Dermis blood vessel endothelial cell (primary cell): ENCODE results near the gene AZGP1. TPM values are rescaled to one million over a fixed set of nuclear protein-coding genes. Genes with fewer than 3 reads are reported as not detected.
"Not testable (repeated sequence)": the region's sequence is repeated elsewhere in the genome, so short reads cannot be mapped to it uniquely, and the experiment has no call there.

Experiments
- DNase-seq: peaks from one replicate; pipeline ENCODE4 v3.0.0; 2010
- total RNA-seq: library from RNA; depleted of rRNA; stranded (reverse); fragments of >200 nt; gene quantifications from 2 replicates; pipeline ENCODE4 v1.2.3, GENCODE V29; 2014

The AZGP1 gene
- total RNA-seq, 1 donor from 2014 or later: not detected

DNA sequence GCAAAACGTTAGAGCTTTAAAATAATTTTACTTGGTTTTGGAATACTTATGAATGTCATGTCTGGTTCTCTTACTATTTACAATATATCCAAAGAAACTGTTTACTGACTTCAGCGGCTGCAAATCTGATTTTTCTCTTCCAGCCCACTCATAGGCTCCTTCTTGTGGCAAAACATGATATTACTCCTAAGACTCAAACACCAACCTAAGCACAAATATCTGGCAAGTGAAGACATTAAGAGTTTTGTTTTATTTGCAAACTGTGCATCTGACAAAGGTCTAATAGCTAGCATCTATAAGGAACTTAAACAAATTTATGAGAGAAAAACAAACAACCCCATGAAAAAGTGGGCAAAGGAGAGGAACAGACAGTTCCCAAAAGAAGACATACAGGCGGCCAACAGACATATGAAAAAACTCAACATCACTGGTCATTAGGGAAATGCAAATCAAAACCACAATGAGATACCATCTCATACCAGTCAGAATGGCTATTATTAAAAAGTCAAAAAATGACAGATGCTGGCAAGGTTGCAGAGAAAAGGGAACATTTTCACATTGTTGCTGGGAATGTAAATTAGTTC, 26.1 kb downstream of the AZGP1 start:
- peak; percentile 54 for DNase-seq

GRCh38 chr7:99947608-99948007, 28.2 kb downstream of the AZGP1 start:
- DNase-seq: no peak

- DNase-seq: no peak
These were observed 31.2 kb downstream of the AZGP1 start for GRCh38 chr7:99944497-99945070.

DNA sequence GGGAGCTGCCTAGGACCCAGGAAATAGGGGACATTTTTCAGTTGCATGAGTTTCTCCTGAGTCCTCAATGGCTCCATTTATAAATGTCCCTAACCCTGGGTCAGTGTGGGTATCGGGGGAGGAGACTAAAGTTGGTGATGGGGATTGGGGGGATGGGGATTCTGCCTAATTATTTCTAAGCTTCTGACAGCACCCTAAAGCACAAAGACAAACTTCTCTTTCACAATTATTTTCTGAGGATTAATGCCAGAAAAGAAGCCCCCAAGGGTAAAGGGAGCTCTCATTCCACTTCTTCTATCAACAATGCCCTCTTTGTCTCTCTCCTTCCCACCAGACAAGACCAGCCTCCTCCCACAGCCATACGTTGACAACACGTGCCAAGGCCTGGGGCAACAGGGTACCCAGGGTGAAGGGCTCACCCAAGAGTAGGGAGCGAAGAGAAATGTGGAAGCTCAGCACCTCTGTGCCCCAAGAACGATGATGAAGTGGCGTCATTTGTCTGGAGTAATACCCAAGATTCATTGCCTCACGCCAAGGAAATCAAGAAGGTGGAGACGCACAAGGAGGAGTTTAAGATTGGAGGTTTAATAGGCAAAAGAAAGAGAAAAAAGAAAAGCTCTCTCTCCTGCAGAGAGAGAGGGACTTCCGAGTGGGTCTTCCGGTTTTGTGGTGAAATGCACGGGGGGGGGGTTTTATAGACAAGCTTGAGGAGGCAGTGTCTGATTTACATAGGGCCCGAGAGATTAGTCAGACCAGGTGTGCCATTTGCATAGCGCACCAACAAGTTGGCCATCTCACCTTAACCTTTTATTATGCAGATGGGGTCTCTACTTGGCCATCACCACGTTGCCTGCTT, 32.0 kb downstream of the AZGP1 start:
- DNase-seq: no peak

GRCh38 chr7:99938296-99938695, 37.5 kb downstream of the AZGP1 start:
- DNase-seq: no peak

- DNase-seq: not testable (repeated sequence)
These were observed 40.8 kb downstream of the AZGP1 start for GRCh38 chr7:99935009-99935408.

GRCh38 chr7:99930376-99930775, 45.5 kb downstream of the AZGP1 start:
- no peak for DNase-seq

GRCh38 chr7:99929730-99930053, 46.1 kb downstream of the AZGP1 start:
- DNase-seq: no peak

DNA sequence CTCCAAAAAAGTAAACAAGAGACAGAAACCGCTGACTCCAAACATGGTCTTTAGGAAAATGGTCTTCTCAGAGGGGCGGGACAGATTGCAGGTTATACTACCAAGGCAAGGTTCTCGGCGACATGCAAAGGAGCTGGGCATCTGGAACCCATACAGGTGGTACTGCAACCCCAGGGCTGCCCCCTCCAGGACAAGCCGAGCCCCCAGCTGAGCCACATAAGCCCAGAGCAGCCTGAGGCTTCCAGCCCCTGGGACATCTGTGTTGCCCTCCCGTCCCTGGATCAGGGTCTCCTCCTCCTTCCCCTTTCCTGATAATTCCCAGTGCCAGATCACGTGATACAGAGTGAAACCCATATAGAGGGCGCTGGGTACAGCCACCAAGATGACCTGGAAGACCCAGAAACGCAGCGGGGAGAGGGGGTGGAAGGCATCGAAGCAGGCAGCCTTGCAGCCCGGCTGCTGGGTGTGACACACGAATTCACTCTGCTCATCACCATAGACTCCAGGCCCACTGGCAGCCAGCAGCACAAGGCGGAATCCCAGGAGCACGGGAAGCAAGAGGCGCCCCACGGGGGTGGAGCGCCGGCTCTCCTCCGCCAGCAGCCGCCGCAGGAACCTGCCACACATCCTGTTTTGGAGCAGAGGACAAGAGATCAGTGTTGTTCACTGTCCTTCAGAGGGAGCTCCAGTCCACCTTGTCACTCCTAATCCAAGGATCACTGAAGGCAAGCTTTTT, 46.7 kb downstream of the AZGP1 start, which contains the start of gene GJC3:
TSS of gene GJC3 (minus strand) at position 627 of the 736 bp plus-strand sequence. CDS start at position 627, 0 bp downstream.
- DNase-seq: peak; percentile 82

- DNase-seq: no peak
These were observed 47.6 kb downstream of the AZGP1 start for GRCh38 chr7:99928188-99928587.

- DNase-seq: no peak
These were observed 48.3 kb downstream of the AZGP1 start for GRCh38 chr7:99927536-99927935.

GRCh38 chr7:99926321-99926720, 49.5 kb downstream of the AZGP1 start:
- DNase-seq: no peak

GRCh38 chr7:99923200-99923599, 52.6 kb downstream of the AZGP1 start:
- no peak for DNase-seq

- DNase-seq: peak; percentile 14
These were observed 55.7 kb downstream of the AZGP1 start for GRCh38 chr7:99920149-99920548.

GRCh38 chr7:99919814-99920112, 56.1 kb downstream of the AZGP1 start:
- DNase-seq: no peak

DNA sequence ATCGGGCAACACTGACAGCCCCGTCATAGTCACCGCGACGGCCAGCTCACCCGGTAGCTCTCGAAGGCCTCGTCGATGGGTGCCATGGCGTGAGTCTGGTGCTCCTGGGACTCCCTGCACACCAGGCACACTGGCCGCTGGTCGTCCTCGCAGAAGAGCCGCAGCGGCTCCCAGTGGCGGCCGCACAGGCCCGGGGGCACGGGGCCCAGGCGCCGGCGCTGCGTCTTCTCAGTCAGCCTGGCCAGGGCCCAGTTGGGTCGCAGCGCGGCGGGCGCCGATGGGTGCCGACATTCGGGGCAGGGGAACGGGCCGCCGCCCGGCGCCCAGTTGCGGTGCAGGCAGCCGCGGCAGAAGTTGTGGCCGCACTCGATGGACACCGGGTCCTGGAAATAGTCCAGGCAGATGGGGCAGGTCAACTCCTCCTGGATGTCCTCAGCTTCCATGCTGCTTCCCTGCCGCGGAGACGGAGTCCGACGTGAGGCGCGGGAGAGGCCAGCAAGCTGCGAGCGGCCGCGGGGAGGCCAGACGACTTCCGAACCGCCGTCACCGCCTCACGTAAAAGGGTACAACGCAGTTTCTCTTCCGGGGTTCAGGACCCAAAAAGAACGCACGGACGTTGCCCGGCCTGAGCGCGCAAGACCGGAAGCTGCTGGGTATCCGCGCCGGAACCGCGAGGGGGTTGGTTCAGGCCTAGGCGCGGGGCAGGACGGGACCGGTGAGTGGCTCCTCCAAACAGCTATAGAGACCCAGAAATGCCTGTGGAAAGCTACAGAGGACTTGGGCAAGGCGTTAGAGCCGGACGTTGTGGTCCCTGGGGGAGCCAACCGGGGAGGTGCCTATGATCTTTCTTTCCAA, 56.6 kb downstream of the AZGP1 start, which contains the start of gene TRIM4:
TSS of gene TRIM4 (minus strand) at position 572 of the 855 bp plus-strand sequence. CDS start at position 443, 129 bp downstream.
- peak; percentile 91 for DNase-seq

Other genes with a start within 250 kb of the AZGP1 start
- gene CYP3A7, start 240.8 kb downstream of the AZGP1 start, total RNA-seq: not detected in 2 replicates
- gene CYP3A4, start 191.8 kb downstream of the AZGP1 start, total RNA-seq: not detected in 2 replicates
- not detected in 2 replicates for gene CYP3A43, start 148.0 kb downstream of the AZGP1 start, total RNA-seq
- 0.34 TPM in 1 of 2 replicates, not detected in the other for gene OR2AE1, start 99.0 kb downstream of the AZGP1 start, total RNA-seq
- 29.6 and 30.9 TPM in 2 replicates for gene TRIM4, start 56.5 kb downstream of the AZGP1 start, total RNA-seq
- gene GJC3, start 46.4 kb downstream of the AZGP1 start, total RNA-seq: 0.42 and 0.51 TPM in 2 replicates
- 42.6 and 50.9 TPM in 2 replicates for gene ZKSCAN1, start 39.6 kb upstream of the AZGP1 start, total RNA-seq
- gene ZSCAN21, start 73.7 kb upstream of the AZGP1 start, total RNA-seq: 9.9 and 11.2 TPM in 2 replicates
- gene ZNF3, start 105.7 kb upstream of the AZGP1 start, total RNA-seq: 34.8 and 37.1 TPM in 2 replicates
- 59.1 and 99.7 TPM in 2 replicates for gene COPS6, start 112.9 kb upstream of the AZGP1 start, total RNA-seq
- gene MCM7, start 125.4 kb upstream of the AZGP1 start, total RNA-seq: 63.3 and 138 TPM in 2 replicates
- gene AP4M1, start 125.6 kb upstream of the AZGP1 start, total RNA-seq: 16.8 and 24.3 TPM in 2 replicates
- gene TAF6, start 143.3 kb upstream of the AZGP1 start, total RNA-seq: 37.1 and 78.6 TPM in 2 replicates
- gene CNPY4, start 143.6 kb upstream of the AZGP1 start, total RNA-seq: 31.2 and 39.5 TPM in 2 replicates
- gene MBLAC1, start 150.9 kb upstream of the AZGP1 start, total RNA-seq: 2.4 and 3.7 TPM in 2 replicates
- gene LAMTOR4, start 172.9 kb upstream of the AZGP1 start, total RNA-seq: 55.1 and 133 TPM in 2 replicates
- 4.1 and 4.7 TPM in 2 replicates for gene TRAPPC14, start 182.7 kb upstream of the AZGP1 start, total RNA-seq
- gene GAL3ST4, start 192.6 kb upstream of the AZGP1 start, total RNA-seq: 0.17 and 0.88 TPM in 2 replicates
- 2.8 and 4.4 TPM in 2 replicates for gene GPC2, start 201.3 kb upstream of the AZGP1 start, total RNA-seq
- gene STAG3, start 201.9 kb upstream of the AZGP1 start, total RNA-seq: 0.17 and 0.23 TPM in 2 replicates
- not detected in 2 replicates for gene PVRIG, start 243.9 kb upstream of the AZGP1 start, total RNA-seq